HG03280 (cell line): ENCODE results near the gene USP21.
A peak's percentile ranks its signal among the peaks of the same experiment; 100 is the strongest.

Source experiments
- ATAC-seq: cut with Tn5 transposase; IDR thresholded peaks from one replicate; pipeline ENCODE4 v1.9.1; 2021; ENCODE audit warnings: mild to moderate bottlenecking, moderate library complexity; ENCODE audit not compliant: unreplicated experiment

Gene USP21

DNA sequence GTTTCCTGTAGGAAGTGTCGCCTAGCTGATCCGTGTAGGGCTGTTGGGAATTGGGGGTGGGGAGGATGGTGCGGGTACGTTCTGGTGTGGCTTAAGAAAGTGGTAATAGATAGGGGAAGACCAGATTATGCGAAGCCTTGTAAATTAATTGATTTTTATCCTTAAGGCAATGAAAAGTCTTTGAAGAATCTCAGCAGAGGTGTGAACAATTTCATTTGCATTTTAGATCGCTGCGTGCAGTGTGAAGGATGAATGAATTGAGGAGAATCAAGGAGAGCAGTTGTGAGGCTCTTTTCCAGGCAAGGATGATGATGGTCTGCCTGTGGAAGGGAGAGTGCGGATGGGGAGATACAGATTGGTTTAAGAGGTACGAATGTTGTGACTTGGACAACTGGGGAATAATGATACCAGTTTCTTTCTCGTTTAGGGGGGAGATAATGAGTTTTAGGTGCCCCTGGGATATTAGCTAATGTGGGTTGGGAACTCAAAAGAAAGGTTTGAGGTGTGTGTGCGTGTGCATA is 26.0 kb upstream of the USP21 start:
- no peak for ATAC-seq

- no peak for ATAC-seq
Observed at GRCh38 chr1:161137881-161138280, 21.4 kb upstream of the USP21 start.

DNA sequence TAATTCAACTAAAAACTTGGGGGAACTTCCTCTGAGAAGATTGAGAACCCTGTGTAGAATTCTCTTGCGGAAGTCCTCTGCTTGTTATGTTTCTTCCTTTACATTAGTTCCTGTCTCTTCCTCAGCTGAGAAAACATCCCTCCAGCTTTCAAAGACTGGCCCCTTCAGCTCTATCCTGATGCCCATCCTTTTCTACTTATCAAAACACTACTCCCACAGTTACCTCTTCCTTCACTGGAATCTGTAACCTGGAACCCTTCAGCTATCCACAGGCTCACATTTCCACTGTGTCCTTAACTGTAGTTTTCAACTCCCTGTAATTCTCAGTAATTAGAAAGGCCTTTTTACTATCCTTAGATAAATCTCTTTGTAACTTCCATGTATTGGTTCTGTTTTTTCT is 20.9 kb upstream of the USP21 start:
- no peak for ATAC-seq

DNA sequence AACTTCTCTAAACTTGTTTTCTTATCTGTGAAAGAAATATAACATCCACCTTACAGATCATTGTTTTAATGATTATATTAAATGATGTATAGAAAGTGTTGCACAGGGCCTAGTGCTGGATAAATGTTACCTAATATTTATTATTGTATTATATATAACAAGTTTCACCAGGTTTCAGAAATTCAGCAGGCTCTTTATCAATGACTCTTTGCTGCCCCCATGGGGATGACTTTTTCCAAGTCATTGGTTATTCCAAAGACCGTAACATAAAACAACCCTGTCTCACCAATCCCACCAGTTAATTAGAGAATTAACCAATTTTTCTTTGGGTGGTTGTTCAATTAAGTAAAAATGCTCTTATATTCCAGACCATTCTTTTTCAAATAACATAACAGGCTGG is 19.5 kb upstream of the USP21 start:
- ATAC-seq, result no peak

GRCh38 chr1:161140755-161141400 is 18.4 kb upstream of the USP21 start:
- no peak for ATAC-seq

GRCh38 chr1:161145832-161146231 is 13.5 kb upstream of the USP21 start:
- ATAC-seq, result no peak

GRCh38 chr1:161153176-161153575 is 6.1 kb upstream of the USP21 start:
- no peak for ATAC-seq

DNA sequence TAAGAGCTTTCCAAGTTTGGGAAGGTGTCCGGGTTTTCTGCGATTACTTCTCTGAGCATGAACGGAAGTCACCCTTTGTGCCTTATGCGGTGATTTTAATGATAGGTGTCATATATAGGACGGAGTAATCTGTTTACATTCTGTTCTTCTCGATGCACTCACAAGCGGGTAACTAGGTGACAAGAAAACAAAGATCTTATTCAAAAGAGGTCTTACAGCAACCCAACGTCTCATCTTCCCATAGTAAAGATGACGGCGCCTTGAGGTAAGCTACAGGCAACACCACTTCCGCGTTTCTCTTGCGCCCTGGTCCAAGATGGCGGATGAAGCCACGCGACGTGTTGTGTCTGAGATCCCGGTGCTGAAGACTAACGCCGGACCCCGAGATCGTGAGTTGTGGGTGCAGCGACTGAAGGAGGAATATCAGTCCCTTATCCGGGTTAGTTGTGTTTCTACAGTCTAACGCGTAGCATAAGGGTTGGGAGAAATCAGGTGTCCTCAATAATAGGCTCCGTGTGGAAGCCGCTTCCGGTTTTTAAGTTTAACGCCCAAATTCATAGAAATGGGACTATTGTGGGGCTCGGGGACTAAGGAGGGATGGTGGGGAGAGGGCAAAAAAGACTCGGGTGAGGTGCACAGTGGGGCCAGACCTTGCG is 5.5 kb upstream of the USP21 start, which contains the start of gene UFC1:
Gene UFC1 (plus strand): TSS at position 297 of the 656 bp plus-strand sequence. CDS start 20 bp downstream, at position 317.
- peak; percentile 90 for ATAC-seq

GRCh38 chr1:161157867-161158266 is 1.4 kb upstream of the USP21 start:
- ATAC-seq, result no peak

- ATAC-seq, result no peak
Observed at GRCh38 chr1:161158316-161159010, 837 bp upstream of the USP21 start.

- ATAC-seq, result no peak
Observed at GRCh38 chr1:161159913-161160243, 578 bp downstream of the USP21 start.

DNA sequence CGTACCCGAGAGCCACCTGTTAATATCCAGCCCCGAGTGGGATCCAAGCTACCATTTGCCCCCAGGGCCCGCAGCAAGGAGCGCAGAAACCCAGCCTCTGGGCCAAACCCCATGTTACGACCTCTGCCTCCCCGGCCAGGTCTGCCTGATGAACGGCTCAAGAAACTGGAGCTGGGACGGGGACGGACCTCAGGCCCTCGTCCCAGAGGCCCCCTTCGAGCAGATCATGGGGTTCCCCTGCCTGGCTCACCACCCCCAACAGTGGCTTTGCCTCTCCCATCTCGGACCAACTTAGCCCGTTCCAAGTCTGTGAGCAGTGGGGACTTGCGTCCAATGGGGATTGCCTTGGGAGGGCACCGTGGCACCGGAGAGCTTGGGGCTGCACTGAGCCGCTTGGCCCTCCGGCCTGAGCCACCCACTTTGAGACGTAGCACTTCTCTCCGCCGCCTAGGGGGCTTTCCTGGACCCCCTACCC is 1.4 kb downstream of the USP21 start:
- no peak for ATAC-seq

DNA sequence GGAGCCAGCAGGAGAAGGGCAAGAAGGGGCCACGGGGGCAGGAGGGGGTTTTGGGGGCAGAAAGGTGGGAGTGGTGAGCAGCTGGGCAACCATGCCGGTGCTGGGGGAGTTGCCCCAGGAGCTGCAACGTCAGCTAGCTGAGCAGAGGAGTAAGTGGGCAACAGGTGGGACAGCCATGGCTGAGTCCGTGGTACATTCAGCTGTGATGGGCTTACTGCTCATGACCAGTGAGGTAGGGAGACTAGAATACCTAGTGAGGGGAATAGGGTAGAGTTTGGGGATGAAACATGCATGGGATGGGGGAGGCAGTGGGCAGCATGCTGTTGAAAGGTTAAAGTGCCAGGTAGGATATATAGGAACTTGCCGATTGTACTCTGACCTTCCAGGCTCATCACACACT is 2.4 kb downstream of the USP21 start:
- ATAC-seq, result no peak

- no peak for ATAC-seq
Observed at GRCh38 chr1:161162052-161162451, 2.8 kb downstream of the USP21 start.

DNA sequence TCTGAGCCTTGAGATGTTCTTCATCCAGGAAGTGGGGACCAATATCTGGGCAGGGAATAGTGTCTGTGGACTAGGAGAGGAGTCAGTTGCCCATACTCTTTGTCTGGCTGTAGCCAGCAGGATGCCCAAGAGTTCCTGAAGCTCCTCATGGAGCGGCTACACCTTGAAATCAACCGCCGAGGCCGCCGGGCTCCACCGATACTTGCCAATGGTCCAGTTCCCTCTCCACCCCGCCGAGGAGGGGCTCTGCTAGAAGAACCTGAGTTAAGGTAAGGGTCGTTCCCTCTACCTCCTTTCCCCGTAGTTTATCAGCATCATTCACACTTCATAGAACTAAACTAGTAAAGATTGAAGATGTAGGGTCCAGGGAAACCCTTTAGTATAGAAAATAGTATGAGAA is 3.5 kb downstream of the USP21 start:
- ATAC-seq, result no peak

DNA sequence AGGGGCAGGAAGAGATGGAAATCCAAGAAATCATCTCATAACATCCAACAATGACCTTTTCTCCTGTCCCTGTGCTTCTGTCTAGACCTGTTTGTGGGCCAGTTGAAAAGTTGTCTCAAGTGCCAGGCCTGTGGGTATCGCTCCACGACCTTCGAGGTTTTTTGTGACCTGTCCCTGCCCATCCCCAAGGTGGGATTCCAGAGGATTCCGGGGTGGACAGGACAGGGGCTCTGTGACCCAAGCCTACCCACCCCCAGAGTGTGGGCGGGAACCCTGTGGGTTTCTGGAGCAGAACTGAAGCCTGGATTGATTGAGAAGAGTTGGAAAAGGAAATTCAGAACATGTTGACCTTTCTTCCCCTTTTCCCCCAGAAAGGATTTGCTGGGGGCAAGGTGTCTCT is 4.5 kb downstream of the USP21 start:
- ATAC-seq, result no peak

DNA sequence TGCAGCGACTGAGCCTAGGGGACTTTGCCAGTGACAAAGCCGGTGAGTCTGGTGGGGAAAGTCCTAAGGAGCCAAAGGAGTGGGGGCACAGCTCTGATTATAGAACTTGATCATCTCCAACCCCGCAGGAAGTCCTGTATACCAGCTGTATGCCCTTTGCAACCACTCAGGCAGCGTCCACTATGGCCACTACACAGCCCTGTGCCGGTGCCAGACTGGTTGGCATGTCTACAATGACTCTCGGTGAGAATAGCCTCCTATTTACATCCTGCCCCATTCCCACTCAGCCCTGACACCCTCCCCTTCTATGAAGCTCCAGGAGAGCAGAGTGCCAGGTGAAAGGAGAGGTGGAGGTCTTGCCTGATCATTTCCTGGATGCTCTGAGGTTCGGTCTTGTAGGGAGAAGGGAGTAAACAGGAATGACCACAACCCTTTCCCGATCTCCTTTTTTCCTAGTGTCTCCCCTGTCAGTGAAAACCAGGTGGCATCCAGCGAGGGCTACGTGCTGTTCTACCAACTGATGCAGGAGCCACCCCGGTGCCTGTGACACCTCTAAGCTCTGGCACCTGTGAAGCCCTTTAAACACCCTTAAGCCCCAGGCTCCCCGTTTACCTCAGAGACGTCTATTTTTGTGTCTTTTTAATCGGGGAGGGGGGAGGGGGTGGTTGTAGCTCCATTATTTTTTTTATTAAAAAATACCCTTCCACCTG is 5.8 kb downstream of the USP21 start:
- no peak for ATAC-seq

- ATAC-seq, result peak; percentile 90
Observed at GRCh38 chr1:161165742-161166668, 6.7 kb downstream of the USP21 start, which contains the start of gene PPOX. Gene PPOX (plus strand): TSS chr1:161166426. CDS start chr1:161166848, 422 bp downstream.

DNA sequence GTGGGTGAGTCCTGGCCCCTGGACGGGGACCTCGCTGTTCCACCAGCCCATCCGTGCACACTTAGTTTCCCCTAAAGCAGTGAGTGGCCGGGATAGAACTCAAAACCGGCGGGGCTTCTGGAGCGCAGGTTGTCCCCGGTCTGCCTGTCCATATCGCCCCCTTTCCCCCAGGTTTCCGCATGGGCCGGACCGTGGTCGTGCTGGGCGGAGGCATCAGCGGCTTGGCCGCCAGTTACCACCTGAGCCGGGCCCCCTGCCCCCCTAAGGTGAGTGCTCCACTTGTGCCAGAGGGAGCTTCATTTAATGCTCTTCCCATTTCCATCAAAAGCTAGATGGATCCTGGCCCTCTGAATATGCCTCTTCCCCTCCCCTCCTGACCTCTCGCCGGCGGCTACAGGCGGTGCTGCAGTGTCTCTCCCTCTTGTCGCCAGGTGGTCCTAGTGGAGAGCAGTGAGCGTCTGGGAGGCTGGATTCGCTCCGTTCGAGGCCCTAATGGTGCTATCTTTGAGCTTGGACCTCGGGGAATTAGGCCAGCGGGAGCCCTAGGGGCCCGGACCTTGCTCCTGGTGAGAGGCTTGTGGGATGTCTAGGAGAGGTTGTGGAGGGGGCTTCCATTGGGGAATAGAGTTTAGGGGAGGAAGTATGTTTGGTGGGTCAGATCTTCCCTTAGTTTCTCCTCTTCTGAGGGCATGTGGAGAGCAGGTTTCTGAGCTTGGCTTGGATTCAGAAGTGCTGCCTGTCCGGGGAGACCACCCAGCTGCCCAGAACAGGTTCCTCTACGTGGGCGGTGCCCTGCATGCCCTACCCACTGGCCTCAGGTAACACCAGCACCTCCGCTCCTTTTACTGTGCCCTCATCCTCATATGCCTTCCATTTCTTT is 7.6 kb downstream of the USP21 start:
- peak; percentile 1 for ATAC-seq
